Measurements from ENCODE around the gene ST8SIA1. TPM values are rescaled to one million over a fixed set of nuclear protein-coding genes. Genes with fewer than 3 reads are reported as not detected.
A peak's percentile ranks its signal among the peaks of the same experiment; 100 is the strongest.

ST8SIA1 gene
- total RNA-seq, 1 donor from 2014 or later: 7.7 TPM

DNA sequence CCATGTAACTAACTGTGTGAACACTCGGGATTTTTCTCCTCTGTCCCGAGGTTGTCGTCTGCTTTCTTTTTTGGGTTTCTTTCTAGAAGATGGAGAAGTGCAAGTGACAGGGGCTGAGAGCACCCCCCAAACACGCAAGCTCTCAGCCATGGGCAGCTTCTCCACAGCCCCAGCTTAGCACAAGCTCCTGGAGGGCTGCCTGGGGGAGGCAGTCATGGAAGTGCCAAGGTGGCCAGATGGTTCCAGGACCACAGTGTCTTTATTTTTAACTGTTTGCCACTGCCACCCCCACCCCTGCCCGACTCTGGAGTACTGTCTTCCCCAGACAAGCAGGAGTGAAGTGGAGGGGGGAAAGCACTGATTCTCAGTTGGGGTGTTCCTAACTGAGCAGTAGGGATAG is 58.2 kb downstream of the ST8SIA1 start:
- Histone ChIP-seq H3K4me2 (ENCODE audit: low read length) (peak overlapping the region; percentile 62), H3K9ac (ENCODE audit: low read length) (peak overlapping the region; percentile 68), H3K4me1 (ENCODE audit: insufficient read depth, low read length) (peaks cover 20% of the 10 kb centered on the region), H4K20me1 (ENCODE audit: insufficient read depth, low read length) (no peaks in the 10 kb centered on the region), H2AFZ (ENCODE audit: low read depth, low read length) (peak overlapping the region; percentile 67), H3K27ac (ENCODE audit: low read depth, low read length) (peak overlapping the region; percentile 84), H3K4me3 (ENCODE audit: insufficient read depth, low read depth, low read length) (no peak overlapping the region), H3K79me2 (ENCODE audit: insufficient read depth, low read length) (no peaks in the 10 kb centered on the region), H3K27me3 (ENCODE audit: insufficient read depth, low read length) (no peaks in the 10 kb centered on the region), H3K36me3 (ENCODE audit: insufficient read depth, low read length) (no peaks in the 10 kb centered on the region), H3K9me3 (ENCODE audit: insufficient read depth, low read depth, low read length) (no peaks in the 10 kb centered on the region)
- TF ChIP-seq, protein P1, sequence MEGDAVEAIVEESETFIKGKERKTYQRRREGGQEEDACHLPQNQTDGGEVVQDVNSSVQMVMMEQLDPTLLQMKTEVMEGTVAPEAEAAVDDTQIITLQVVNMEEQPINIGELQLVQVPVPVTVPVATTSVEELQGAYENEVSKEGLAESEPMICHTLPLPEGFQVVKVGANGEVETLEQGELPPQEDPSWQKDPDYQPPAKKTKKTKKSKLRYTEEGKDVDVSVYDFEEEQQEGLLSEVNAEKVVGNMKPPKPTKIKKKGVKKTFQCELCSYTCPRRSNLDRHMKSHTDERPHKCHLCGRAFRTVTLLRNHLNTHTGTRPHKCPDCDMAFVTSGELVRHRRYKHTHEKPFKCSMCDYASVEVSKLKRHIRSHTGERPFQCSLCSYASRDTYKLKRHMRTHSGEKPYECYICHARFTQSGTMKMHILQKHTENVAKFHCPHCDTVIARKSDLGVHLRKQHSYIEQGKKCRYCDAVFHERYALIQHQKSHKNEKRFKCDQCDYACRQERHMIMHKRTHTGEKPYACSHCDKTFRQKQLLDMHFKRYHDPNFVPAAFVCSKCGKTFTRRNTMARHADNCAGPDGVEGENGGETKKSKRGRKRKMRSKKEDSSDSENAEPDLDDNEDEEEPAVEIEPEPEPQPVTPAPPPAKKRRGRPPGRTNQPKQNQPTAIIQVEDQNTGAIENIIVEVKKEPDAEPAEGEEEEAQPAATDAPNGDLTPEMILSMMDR (IDR thresholded peaks at IDR 0.05; ENCODE audit: insufficient read depth, low read depth, low read length): no peak
- TF ChIP-seq EZH2 (IDR thresholded peaks at IDR 0.05; ENCODE audit: insufficient read depth, low read length): no peak
- no peaks in the 10 kb centered on the region for H3K9me3 Mint-ChIP-seq (ENCODE audit: unreplicated experiment)
- DNase-seq (ENCODE audit: low read depth): no peak
- peaks cover 31% of the 10 kb centered on the region for H3K4me1 Mint-ChIP-seq (ENCODE audit: low read depth, unreplicated experiment)
- H3K27ac Mint-ChIP-seq (ENCODE audit: unreplicated experiment): peak overlapping the region; percentile 94
- H3K4me3 Mint-ChIP-seq (ENCODE audit: unreplicated experiment): no peak overlapping the region
- H3K27me3 Mint-ChIP-seq (ENCODE audit: low read depth, unreplicated experiment): no peaks in the 10 kb centered on the region
- no peak for FAIRE-seq
- H3K36me3 Mint-ChIP-seq (ENCODE audit: low read depth, unreplicated experiment): peaks cover 1% of the 10 kb centered on the region

DNA sequence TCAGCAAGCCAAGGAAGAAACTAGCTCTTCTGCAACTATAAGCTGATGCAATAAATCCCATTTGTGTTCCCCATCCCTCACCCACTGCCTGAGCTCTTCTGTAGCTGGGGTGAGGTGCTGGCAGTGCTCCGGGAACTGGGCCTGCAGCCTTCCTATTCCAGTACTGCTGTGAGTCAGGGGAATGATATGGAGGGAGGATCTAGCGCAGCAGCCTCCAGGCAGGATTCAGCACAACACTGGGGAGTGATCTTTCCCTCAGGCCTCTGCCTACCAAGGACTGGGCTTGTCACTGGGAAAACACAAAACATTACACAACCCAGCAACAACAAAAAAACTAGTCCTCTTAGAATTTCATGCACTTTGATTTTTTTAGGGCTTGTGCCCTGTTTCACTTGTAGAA is 58.7 kb downstream of the ST8SIA1 start:
- Histone ChIP-seq H3K9me3 (ENCODE audit: insufficient read depth, low read depth, low read length) (no peaks in the 10 kb centered on the region), H3K36me3 (ENCODE audit: insufficient read depth, low read length) (no peaks in the 10 kb centered on the region), H4K20me1 (ENCODE audit: insufficient read depth, low read length) (no peaks in the 10 kb centered on the region), H3K4me3 (ENCODE audit: insufficient read depth, low read depth, low read length) (no peak overlapping the region), H3K27me3 (ENCODE audit: insufficient read depth, low read length) (no peaks in the 10 kb centered on the region), H3K4me1 (ENCODE audit: insufficient read depth, low read length) (peaks cover 24% of the 10 kb centered on the region), H3K79me2 (ENCODE audit: insufficient read depth, low read length) (no peaks in the 10 kb centered on the region), H3K9ac (ENCODE audit: low read length) (peak overlapping the region; percentile 68), H3K27ac (ENCODE audit: low read depth, low read length) (peak overlapping the region; percentile 84), H2AFZ (ENCODE audit: low read depth, low read length) (peak overlapping the region; percentile 67), H3K4me2 (ENCODE audit: low read length) (peak overlapping the region; percentile 62)
- Mint-ChIP-seq H3K4me1 (ENCODE audit: low read depth, unreplicated experiment) (peaks cover 31% of the 10 kb centered on the region), H3K4me3 (ENCODE audit: unreplicated experiment) (no peak overlapping the region), H3K27ac (ENCODE audit: unreplicated experiment) (peak overlapping the region; percentile 94), H3K9me3 (ENCODE audit: unreplicated experiment) (no peaks in the 10 kb centered on the region), H3K27me3 (ENCODE audit: low read depth, unreplicated experiment) (no peaks in the 10 kb centered on the region), H3K36me3 (ENCODE audit: low read depth, unreplicated experiment) (peaks cover 1% of the 10 kb centered on the region)
- TF ChIP-seq, protein P1 (IDR thresholded peaks at IDR 0.05; ENCODE audit: insufficient read depth, low read depth, low read length): no peak
- TF ChIP-seq EZH2 (IDR thresholded peaks at IDR 0.05; ENCODE audit: insufficient read depth, low read length): no peak
- FAIRE-seq (peak; percentile 83), DNase-seq (ENCODE audit: low read depth) (peak; percentile 98)

DNA sequence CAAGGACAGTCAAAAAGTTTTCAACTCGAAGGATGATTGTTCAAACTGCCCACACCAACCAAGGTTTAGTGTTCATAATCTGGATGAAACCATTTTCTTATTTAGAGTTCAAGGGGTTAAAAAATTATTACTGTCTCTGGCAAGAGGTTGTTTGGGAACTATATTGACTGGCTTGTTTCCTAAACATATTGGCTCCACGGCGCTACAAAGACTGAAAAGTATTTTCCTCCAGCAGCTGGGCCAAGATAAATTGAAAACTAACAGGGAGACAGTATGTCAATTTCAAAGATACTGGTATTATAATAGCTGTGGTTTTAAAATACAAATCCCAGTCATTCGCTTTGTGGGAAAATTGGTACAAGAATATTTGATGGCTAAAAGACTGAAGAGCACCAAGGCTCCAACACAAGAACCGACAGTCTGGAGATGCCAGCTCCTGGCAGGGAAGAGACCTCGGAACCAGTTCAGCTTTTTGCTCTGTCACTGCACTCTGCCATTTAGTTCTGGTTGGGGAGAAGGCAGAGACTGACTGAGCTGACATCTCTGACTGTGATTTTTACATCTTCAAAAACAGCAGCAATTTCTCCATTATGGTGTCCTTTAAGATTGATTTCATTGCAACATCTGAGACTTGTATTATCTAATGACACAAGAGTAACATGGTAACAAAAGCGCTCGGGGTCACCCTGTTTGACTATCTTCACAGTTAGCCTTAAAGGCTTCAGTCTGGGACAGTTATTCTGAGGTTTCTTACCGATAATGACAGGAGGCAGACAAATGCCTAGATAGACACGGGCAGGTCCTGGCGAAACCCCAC is 62.0 kb downstream of the ST8SIA1 start:
- FAIRE-seq: no peak
- H3K9ac ChIP-seq (ENCODE audit: low read length): no peak overlapping the region
- H3K9me3 Mint-ChIP-seq (ENCODE audit: unreplicated experiment): peaks cover 8% of the 10 kb centered on the region
- H3K79me2 ChIP-seq (ENCODE audit: insufficient read depth, low read length): no peaks in the 10 kb centered on the region
- H3K9me3 ChIP-seq (ENCODE audit: insufficient read depth, low read depth, low read length): no peaks in the 10 kb centered on the region
- no peaks in the 10 kb centered on the region for H3K27me3 Mint-ChIP-seq (ENCODE audit: low read depth, unreplicated experiment)
- H3K27me3 ChIP-seq (ENCODE audit: insufficient read depth, low read length): no peaks in the 10 kb centered on the region
- H3K4me2 ChIP-seq (ENCODE audit: low read length): no peak overlapping the region
- H3K36me3 Mint-ChIP-seq (ENCODE audit: low read depth, unreplicated experiment): no peaks in the 10 kb centered on the region
- H3K4me1 Mint-ChIP-seq (ENCODE audit: low read depth, unreplicated experiment): peaks cover 35% of the 10 kb centered on the region
- peaks cover 27% of the 10 kb centered on the region for H3K4me1 ChIP-seq (ENCODE audit: insufficient read depth, low read length)
- no peak overlapping the region for H3K27ac ChIP-seq (ENCODE audit: low read depth, low read length)
- no peak overlapping the region for H3K4me3 ChIP-seq (ENCODE audit: insufficient read depth, low read depth, low read length)
- H2AFZ ChIP-seq (ENCODE audit: low read depth, low read length): no peak overlapping the region
- H3K4me3 Mint-ChIP-seq (ENCODE audit: unreplicated experiment): no peak overlapping the region
- H3K27ac Mint-ChIP-seq (ENCODE audit: unreplicated experiment): peak overlapping the region; percentile 30
- no peaks in the 10 kb centered on the region for H4K20me1 ChIP-seq (ENCODE audit: insufficient read depth, low read length)
- TF ChIP-seq EZH2 (IDR thresholded peaks at IDR 0.05; ENCODE audit: insufficient read depth, low read length): no peak
- TF ChIP-seq, protein P1 (IDR thresholded peaks at IDR 0.05; ENCODE audit: insufficient read depth, low read depth, low read length): no peak
- no peaks in the 10 kb centered on the region for H3K36me3 ChIP-seq (ENCODE audit: insufficient read depth, low read length)
- DNase-seq (ENCODE audit: low read depth): no peak
